NCI-H524 (cell line): ENCODE data around the gene SMC5.
"Not testable (repeated sequence)": the region's sequence is repeated elsewhere in the genome, so short reads cannot be mapped to it uniquely, and the experiment has no call there.

Source experiments
- DNase-seq, 2 experiments: peaks; one replicate each; lab custom pipeline; 2025; lab: John Stamatoyannopoulos, UW

Gene SMC5

GRCh38 chr9:70367305-70367930 is 108.6 kb downstream of the SMC5 start:
- no peak for DNase-seq

DNA sequence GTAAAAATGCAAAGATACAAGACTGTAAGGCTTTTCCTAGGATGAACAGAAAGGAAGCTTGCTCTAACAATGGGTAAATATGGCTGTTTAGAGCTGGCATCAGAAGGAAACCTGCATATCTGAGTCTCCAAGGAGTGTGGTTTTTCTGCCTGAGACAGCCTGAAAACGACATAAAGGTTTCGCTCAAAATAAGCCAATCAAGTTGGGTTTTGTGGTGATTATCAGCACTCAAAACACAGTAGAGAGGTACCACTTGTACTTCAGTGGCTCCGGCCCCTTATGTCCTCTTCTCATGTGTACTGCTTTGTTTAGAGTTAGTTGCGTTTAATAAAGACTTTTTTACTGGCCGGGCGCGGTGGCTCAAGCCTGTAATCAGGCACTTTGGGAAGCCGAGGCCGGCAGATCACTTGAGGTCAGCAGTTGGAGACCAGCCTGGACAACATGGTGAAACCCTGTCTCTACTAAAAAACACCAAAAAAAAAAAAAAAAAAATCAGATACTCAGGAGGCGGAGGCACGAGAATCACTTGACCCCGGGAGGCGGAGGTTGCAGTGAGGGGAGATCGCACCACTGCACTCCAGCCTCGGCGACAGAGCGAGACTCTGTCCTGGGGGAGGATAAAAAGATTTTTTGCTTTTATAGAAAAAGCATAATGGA is 116.3 kb downstream of the SMC5 start:
- DNase-seq = no peak

- no peak for DNase-seq
Observed at GRCh38 chr9:70382046-70382708, 123.4 kb downstream of the SMC5 start.

DNA sequence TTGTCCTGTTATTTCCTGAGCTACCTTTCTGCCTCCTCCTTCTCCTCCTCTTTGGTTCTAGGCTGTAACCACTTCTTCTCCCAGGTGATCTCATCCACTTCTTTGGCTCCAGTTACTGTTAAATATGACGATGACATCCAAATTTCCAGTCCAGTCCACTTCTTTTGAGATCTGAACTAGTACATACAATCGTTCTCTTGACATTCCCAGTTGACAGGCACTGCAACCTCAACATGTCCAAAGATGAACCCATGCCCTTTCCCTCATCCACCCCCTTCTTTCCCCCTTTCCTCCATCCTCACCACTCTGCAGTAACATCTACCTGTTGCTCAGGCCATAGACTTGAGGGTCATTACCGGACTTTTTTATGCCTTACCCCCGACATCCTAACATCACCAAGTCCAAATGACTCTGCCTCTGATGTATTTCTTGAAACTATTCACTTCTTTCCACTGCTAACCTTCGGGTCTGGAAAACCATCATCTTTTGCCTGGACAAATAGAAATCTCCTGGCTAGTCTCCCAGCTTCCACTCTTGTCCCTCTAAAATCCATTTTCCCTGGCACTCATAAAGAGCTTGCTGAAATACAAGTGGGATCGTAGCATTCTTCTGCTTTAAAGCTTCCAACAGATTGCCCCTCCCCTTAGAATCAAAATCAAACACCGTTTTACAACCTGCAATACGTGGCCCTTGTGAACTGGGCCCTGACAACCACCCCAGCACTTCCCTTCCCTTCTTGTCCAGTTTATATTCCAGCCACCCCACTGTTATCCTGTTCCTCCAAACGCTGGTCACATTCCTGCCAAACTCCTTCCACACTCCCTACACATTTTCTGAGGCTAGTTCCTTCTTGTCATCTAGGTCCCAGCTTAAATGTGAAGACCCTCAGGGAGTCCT is 124.2 kb downstream of the SMC5 start:
- no peak for DNase-seq

GRCh38 chr9:70385426-70385825 is 126.6 kb downstream of the SMC5 start:
- no peak for DNase-seq

DNA sequence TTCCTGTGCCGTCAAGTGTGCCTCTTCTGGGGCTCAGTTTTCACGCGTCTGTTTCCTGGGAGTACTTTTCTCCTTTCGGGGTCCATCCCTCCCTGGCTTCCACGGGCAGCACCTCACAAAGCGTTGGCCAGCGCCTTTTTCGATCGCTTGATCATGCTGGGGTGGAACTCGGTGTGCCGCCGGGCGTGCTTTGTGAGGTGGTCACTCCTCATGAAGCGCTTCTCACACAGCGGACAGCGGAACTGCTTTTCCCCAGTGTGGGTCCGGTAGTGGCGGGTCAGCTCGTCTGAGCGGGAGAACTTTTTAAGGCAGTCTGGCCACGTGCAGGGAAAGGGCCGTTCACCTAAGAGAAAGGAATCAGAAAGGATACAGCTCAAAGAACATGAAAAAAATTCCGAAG is 128.9 kb downstream of the SMC5 start:
- no peak for DNase-seq

DNA sequence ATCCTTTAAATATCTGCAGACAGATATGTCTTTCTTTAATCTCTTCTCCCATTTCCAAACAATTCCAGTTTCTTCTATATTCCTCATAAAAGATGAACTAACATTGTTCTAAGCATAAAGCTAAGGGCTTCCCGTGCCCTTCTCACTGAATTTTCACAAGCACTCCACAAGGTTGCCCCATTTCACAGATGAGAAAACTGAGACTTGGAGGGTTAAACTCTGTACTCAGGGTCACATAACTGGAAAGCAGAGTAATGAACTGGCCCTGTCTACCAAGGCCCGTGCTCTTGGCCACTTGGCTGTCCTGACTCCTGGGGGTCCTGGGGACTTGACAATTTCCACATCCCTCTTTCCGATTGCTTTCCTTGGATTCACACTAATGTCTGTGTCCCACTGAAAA is 130.4 kb downstream of the SMC5 start:
- no peak for DNase-seq

- DNase-seq = no peak
Observed at GRCh38 chr9:70389621-70390266, 131.0 kb downstream of the SMC5 start.

- no peak for DNase-seq
Observed at GRCh38 chr9:70390933-70391341, 132.2 kb downstream of the SMC5 start.

GRCh38 chr9:70392189-70392588 is 133.4 kb downstream of the SMC5 start:
- DNase-seq = peak in 1 of 2 experiments; percentile 20

GRCh38 chr9:70392850-70393249 is 134.1 kb downstream of the SMC5 start:
- DNase-seq = no peak

- no peak for DNase-seq
Observed at GRCh38 chr9:70395652-70396051, 136.9 kb downstream of the SMC5 start.

DNA sequence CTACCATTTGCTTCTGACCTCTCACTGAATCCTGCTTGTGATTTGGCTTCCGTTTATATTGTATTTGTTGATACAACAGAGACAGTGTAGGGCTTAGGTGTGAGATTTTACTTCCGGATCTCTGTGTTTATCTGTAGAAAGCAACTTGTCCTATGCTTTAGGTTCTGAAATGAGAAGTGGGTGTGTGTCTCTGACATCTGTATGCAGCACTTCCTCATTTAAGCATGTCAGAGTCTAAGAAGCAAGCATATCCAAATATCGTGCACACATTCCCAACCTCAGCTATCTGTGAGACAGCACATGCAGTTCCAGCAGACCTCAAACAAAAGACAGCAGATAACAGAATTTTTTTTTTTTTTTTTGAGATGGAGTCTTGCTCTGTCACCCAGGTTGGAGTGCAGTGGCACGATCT is 139.4 kb downstream of the SMC5 start:
- DNase-seq = no peak

GRCh38 chr9:70399141-70399540 is 140.4 kb downstream of the SMC5 start:
- DNase-seq = no peak

- no peak for DNase-seq
Observed at GRCh38 chr9:70400107-70400892, 141.5 kb downstream of the SMC5 start.

DNA sequence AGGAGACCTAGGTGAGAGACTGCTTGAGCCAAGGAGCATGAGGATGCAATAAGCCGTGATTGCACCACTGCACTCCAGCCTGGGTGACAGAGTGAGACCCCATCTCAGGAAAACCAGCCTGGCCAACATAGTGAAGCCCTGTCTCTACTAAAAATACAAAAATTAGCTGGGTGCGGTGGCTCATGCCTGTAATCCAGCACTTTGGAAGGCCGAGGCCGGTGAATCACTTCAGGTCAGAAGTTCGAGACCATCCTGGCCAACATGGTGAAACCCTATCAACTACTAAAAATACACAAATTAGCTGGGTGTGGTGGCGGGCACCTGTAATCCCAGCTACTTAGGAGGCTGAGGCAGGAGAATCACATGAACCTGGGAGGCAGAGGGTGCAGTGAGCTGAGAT is 142.5 kb downstream of the SMC5 start:
- not testable (repeated sequence) for DNase-seq

DNA sequence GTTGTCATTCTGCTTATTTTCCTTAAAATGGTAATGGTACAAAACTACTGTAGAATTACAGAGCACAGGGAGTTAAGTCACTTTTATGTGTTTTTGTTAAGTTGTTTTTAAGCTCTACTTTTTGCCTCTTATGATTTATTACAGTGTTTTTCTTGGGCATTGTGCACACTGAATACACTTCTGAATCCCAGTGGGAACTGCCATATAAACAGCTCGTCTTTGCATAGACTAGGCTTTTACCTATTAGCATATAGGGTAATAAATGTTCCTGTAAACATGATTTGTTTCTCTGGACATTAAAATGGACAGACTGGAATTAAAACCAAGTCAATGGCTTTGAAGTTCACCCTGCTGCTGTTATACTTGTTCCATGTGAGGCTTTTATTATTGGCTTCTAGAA is 143.4 kb downstream of the SMC5 start:
- DNase-seq = no peak

DNA sequence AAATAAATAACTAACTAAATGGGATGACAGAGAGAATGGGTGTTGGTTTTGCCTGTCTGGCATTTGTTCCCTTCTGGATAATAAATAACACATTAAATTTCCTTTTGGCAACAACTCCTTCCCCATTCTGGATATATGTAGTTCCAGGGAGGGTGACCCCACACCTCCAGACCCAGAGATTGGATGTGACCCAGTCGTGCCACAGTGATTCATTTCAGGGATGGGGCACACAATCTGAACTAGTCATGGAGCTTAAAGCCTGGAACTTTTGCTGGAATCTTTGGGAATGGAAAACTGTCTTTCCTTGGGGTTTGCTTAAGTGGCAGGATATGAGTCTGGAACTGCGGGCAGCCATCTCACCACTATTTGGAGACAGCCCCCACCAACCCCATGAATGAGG is 144.4 kb downstream of the SMC5 start:
- no peak for DNase-seq

DNA sequence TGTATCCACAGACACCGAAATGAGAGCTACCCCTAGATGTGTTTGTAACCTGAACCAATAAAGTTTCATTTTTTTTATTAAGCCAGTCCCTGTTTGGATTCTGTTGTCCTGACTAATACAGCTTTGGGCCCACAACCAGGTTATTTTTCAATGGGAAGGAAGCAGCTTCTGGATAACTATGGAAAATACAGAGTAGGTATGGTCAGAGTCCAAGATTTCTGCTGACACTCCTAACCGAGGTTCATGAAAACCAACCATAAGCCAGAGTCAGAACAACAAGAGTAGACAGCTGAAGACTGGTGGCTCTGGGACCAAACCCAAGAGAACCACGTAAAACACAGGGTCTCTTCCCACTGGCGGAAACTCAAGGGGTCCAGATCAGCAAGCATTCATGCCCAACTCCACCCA is 144.8 kb downstream of the SMC5 start:
- no peak for DNase-seq

- DNase-seq = no peak
Observed at GRCh38 chr9:70404261-70404660, 145.5 kb downstream of the SMC5 start.
